Renal pelvis (tissue), 12 donors: ENCODE results near the gene SLC4A1AP. TPM values are rescaled to one million over a fixed set of nuclear protein-coding genes. Genes with fewer than 3 reads are reported as not detected.
"Not testable (repeated sequence)": the region's sequence is repeated elsewhere in the genome, so short reads cannot be mapped to it uniquely, and the experiment has no call there.

ENCODE experiments used
- DNase-seq: peaks from one replicate; pipeline ENCODE4 v3.0.0-alpha.2; 2013
- long read RNA-seq, 16 experiments: transcript quantifications; one replicate each; lab custom pipeline, GENCODE V29; 2026
- polyA plus RNA-seq, 3 donors: library from polyadenylated mRNA; unstranded; fragments of 120-200 nt; gene quantifications; one replicate each; pipeline ENCODE4 v1.2.1, GENCODE V29; 2013; ENCODE audit not compliant: insufficient read length in 3 of 3

The SLC4A1AP gene, protein sequence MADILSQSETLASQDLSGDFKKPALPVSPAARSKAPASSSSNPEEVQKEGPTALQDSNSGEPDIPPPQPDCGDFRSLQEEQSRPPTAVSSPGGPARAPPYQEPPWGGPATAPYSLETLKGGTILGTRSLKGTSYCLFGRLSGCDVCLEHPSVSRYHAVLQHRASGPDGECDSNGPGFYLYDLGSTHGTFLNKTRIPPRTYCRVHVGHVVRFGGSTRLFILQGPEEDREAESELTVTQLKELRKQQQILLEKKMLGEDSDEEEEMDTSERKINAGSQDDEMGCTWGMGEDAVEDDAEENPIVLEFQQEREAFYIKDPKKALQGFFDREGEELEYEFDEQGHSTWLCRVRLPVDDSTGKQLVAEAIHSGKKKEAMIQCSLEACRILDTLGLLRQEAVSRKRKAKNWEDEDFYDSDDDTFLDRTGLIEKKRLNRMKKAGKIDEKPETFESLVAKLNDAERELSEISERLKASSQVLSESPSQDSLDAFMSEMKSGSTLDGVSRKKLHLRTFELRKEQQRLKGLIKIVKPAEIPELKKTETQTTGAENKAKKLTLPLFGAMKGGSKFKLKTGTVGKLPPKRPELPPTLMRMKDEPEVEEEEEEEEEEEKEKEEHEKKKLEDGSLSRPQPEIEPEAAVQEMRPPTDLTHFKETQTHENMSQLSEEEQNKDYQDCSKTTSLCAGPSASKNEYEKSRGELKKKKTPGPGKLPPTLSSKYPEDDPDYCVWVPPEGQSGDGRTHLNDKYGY
- 10 to 100 TPM; 32.1 to 40.6 (median 33.8) TPM for polyA plus RNA-seq
- long read RNA-seq, donor 1, partial matches to known transcripts: 5 of 7 reads
- long read RNA-seq, donor 1, other reads (novel, unspliced or antisense): 0 of 7 reads
- long read RNA-seq, donor 2, partial matches to known transcripts: 0 of 4 reads
- long read RNA-seq, donor 2, other reads (novel, unspliced or antisense): 0 of 4 reads
- long read RNA-seq, donor 3, partial matches to known transcripts: 0 of 3 reads
- long read RNA-seq, donor 3, other reads (novel, unspliced or antisense): 0 of 3 reads
- long read RNA-seq, donor 4, partial matches to known transcripts: 0 of 4 reads
- long read RNA-seq, donor 4, other reads (novel, unspliced or antisense): 0 of 4 reads
- long read RNA-seq, donor 5: 0 reads
- long read RNA-seq, donor 6, transcript SLC4A1AP-203 (2 exons, 2,537 nt): major isoform, 8 of 11 reads
- long read RNA-seq, donor 6, partial matches to known transcripts: 0 of 11 reads
- long read RNA-seq, donor 6, other reads (novel, unspliced or antisense): 0 of 11 reads
- long read RNA-seq, donor 7, partial matches to known transcripts: 0 of 2 reads
- long read RNA-seq, donor 7, other reads (novel, unspliced or antisense): 0 of 2 reads
- long read RNA-seq, donor 8: 0 reads
- long read RNA-seq, donor 9, partial matches to known transcripts: 0 of 2 reads
- long read RNA-seq, donor 9, other reads (novel, unspliced or antisense): 0 of 2 reads
- long read RNA-seq, donor 10, partial matches to known transcripts: 0 of 4 reads
- long read RNA-seq, donor 10, other reads (novel, unspliced or antisense): 0 of 4 reads
- long read RNA-seq, donor 11, partial matches to known transcripts: 0 of 1 reads
- long read RNA-seq, donor 11, other reads (novel, unspliced or antisense): 0 of 1 reads
- long read RNA-seq, donor 12, transcript SLC4A1AP-203 (2 exons, 2,537 nt): major isoform, 5 of 9 reads
- long read RNA-seq, donor 12, partial matches to known transcripts: 0 of 9 reads
- long read RNA-seq, donor 12, other reads (novel, unspliced or antisense): 0 of 9 reads
- long read RNA-seq, donor 13, partial matches to known transcripts: 0 of 2 reads
- long read RNA-seq, donor 13, other reads (novel, unspliced or antisense): 0 of 2 reads
- long read RNA-seq, donor 14: 0 reads
- long read RNA-seq, donor 15, partial matches to known transcripts: 0 of 3 reads
- long read RNA-seq, donor 15, other reads (novel, unspliced or antisense): 0 of 3 reads
- long read RNA-seq, donor 16: 0 reads

- DNase-seq: peak; percentile 84
These were observed at the start of gene SLC4A1AP, which contains the start of gene SUPT7L for GRCh38 chr2:27663285-27664153. SLC4A1AP (plus strand) TSS chr2:27663889; CDS start chr2:27663915, 26 bp downstream. SUPT7L (minus strand) TSS chr2:27663614; CDS start chr2:27662192, 1,422 bp downstream.

GRCh38 chr2:27613985-27614384, 49.7 kb upstream of the SLC4A1AP start:
- DNase-seq: no peak

DNA sequence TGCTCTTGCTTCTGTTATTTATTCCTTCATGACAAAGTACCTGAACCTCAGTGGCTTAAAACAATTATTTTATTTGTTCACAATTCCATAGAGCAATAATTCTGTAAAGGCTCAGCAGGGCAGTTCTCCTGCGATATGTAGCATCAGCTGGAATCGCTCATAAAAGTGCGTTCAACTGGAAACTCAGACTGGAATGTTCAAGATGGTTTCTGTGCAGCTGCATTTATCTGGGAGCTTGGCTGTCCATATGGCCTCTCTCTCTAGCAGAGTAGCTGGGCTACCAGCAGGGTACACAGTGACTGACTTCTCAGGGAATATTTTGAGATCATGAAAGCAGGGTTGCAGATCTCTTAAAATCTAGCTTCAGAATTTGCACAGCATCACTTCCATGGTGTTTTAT, 48.4 kb upstream of the SLC4A1AP start:
- no peak for DNase-seq

GRCh38 chr2:27621524-27621923, 42.2 kb upstream of the SLC4A1AP start:
- no peak for DNase-seq

GRCh38 chr2:27622921-27623384, 40.7 kb upstream of the SLC4A1AP start:
- DNase-seq: no peak

GRCh38 chr2:27624943-27625342, 38.7 kb upstream of the SLC4A1AP start:
- DNase-seq: no peak

DNA sequence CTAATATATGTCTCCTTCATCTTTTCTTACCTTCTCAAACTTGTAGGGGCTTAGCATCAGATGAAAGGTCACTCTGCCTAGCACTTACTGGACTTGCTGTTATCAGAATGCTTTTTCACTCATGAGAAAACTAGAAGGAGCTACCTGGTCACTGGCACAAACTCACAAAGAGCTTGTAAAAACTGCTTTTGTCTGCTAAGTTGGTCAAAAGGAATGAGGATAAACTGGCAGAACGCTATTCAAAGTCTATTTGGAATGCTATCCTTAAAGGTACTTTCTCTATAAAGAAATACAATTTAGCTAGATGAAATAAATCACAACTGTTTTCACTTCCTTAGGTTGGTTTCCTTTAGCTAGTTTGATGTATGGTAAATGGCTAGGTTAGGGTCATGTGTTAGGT, 37.4 kb upstream of the SLC4A1AP start:
- DNase-seq: not testable (repeated sequence)

- DNase-seq: not testable (repeated sequence)
These were observed 36.8 kb upstream of the SLC4A1AP start for GRCh38 chr2:27626921-27627320.

DNA sequence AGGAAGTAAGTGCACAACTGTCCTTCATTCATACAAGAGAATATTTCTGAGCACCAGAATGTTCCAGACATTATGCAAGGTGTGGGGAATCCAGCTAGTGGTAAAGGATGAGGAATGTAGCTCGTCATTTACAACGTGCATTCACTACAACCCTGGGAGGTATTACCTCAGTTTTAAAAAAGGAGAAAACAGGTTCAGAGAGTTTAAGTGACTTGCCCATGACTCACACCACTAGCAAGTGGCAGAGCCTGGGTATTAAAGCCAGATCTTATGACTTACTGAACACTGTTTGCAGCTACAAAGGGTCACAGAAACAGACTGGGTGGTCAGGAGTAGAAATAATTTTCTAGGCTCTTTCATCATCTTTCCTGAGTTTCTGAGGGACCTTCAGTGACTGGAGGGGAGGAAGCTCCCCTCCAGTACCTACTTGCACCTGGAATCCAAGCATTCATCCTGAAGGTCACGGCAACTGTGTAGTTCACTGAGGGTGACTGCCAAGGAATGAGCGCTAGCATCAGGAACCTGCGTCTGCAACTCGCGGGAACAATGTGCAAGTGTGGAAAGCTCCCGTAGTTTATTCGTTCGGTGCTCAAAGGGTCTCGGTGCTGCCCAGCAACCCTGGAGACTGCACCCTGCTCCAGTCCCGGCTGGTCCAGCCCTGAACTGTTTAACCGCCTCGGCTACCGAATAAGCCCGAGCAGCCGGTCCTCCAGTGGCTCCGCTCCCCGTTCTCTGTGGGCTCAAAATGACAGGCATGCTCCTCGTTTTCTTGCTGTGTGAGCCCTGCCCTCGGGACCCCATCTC, 35.5 kb upstream of the SLC4A1AP start:
- DNase-seq: no peak

DNA sequence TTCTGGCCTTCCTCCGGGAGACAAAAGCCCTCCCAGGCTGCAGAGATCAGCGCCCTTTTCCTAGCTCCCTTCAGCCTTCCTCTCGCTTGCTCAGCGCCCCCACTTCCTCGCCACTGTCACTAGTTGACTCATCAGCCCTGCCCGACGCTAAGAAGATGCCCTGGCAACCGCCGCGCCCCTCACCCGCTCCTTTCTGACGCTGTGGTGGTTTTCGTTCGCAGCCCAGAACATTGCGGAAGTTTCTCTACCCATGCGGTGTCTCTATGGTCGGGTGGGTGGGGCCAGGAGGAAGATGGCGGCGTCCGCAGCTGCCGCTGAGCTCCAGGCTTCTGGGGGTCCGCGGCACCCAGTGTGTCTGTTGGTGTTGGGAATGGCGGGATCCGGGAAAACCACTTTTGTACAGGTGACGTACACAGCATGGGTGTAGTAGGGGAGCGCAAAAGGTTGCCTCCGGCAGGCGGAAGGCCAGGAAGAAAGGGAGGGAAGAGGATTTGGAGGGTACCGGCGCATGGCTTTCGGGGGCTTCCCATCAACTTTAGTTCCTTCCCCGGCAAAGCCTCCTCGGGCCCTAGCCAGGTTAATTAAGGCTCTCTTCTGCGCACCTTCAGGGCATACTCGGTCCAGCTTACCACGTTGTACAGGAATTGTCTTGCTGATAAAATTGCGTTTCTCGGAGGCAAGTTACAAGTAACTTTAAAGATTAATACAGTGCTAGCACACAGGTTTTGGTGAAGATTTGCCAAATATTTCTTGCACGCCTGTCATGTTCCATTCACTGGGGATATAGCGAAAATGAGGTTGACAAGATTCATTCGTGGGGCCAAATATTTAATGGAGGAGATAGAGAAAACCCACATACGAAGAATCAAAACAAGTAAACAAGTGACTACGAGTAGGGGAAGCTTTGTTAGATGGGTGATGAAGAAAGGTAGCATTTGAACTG, 34.7 kb upstream of the SLC4A1AP start, which contains the start of the genes CCDC121 and GPN1:
Gene CCDC121 (minus strand): TSS at position 246 of the 943 bp plus-strand sequence. CDS start 1,213 bp downstream, outside the sequence.
Gene GPN1 (plus strand): TSS at position 284 of the 943 bp plus-strand sequence. CDS start 9 bp downstream, at position 293.
- peak; percentile 83 for DNase-seq

- DNase-seq: not testable (repeated sequence)
These were observed 33.4 kb upstream of the SLC4A1AP start for GRCh38 chr2:27630257-27630656.

DNA sequence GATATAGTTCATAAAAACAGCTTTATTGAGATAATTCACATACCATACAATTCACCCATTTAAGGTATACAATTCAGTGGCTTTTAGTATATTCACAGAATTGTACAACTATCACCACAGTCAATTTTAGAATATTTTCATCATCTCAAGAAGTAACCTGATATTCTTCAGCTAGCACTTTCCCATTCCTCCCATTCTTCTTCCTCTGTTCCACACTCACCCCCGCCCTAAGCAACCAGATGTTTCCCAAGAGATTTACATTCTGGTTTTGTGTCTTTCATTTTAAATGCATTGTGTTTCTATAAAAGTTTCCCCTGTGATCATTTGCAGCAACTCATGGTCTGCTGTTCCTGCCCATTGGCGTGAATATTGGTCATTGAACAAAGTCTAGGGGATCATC, 29.4 kb upstream of the SLC4A1AP start:
- no peak for DNase-seq

DNA sequence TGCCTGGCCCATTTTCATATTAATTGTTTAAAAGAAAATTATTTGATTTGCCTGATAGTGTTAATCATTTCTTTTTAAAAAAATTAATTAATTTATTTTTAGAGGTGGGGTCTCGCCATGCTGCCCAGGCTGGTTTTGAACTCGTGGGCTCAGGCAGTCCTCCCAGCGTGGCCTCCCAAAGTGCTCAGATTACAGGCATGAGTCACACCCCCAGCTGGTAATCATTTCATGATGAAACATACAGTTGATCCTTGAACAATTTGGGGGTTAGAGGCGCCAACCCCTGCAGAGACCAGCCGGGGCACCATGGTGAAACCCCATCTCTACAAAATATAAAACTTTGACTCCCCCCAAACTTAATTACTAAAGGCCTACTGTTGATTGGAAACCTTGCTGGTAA, 26.9 kb upstream of the SLC4A1AP start:
- DNase-seq: no peak

GRCh38 chr2:27638037-27638637, 25.6 kb upstream of the SLC4A1AP start:
- no peak for DNase-seq

- no peak for DNase-seq
These were observed 25.0 kb upstream of the SLC4A1AP start for GRCh38 chr2:27638709-27639108.

DNA sequence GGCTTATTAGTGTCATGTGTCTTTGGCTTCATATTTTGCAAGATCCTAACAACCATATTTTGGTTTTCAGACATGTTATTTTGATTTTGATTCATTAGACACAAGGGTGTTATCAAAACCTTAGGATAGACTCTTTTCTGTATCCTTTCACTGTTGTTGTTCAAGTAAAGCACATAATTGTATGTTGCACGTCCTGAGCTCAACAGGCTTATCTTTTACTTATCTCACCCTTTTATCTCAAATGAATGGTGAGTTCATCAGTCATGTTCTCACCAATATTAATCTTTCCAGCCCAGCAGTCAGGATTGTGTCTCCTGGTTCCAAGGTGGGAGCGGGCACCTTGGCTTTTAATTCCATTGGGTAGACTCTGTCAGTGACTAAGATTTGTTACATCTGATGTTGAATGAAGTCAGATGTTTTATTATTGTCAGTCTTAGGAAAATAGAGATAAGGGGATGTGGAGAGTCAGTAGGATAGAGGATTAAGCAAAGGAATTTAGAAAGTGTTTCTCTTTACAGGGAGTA, 22.9 kb upstream of the SLC4A1AP start:
- no peak for DNase-seq
